Measurements from ENCODE around the gene TIFAB.

TIFAB gene

GRCh38 chr5:135481387-135481786, 29.2 kb upstream of the TIFAB start:
- DNase-seq: no peak

- no peak for DNase-seq
These were observed 28.4 kb upstream of the TIFAB start for GRCh38 chr5:135480511-135480910.

GRCh38 chr5:135478938-135479337, 26.8 kb upstream of the TIFAB start:
- DNase-seq: no peak

- no peak for DNase-seq
These were observed 25.5 kb upstream of the TIFAB start for GRCh38 chr5:135477613-135478066.

GRCh38 chr5:135476615-135477581, 24.7 kb upstream of the TIFAB start:
- no peak for DNase-seq

- DNase-seq: no peak
These were observed 22.0 kb upstream of the TIFAB start for GRCh38 chr5:135473956-135474670.

- DNase-seq: no peak
These were observed 20.0 kb upstream of the TIFAB start for GRCh38 chr5:135472141-135472540.

GRCh38 chr5:135471726-135472125, 19.6 kb upstream of the TIFAB start:
- DNase-seq: no peak

- DNase-seq: no peak
These were observed 17.8 kb upstream of the TIFAB start for GRCh38 chr5:135469911-135470310.

GRCh38 chr5:135468541-135468940, 16.4 kb upstream of the TIFAB start:
- no peak for DNase-seq

GRCh38 chr5:135467871-135468485, 15.8 kb upstream of the TIFAB start:
- DNase-seq: no peak

GRCh38 chr5:135467051-135467625, 15.0 kb upstream of the TIFAB start:
- no peak for DNase-seq

- DNase-seq: peak; percentile 66
These were observed 14.3 kb upstream of the TIFAB start for GRCh38 chr5:135466178-135467050.

- DNase-seq: no peak
These were observed 13.4 kb upstream of the TIFAB start for GRCh38 chr5:135465391-135466122.

- peak; percentile 24 for DNase-seq
These were observed 10.2 kb upstream of the TIFAB start for GRCh38 chr5:135462304-135462703.

- DNase-seq: no peak
These were observed 9.5 kb upstream of the TIFAB start for GRCh38 chr5:135461481-135462151.

- DNase-seq: no peak
These were observed 8.3 kb upstream of the TIFAB start for GRCh38 chr5:135460246-135461033.

- DNase-seq: no peak
These were observed 6.8 kb upstream of the TIFAB start for GRCh38 chr5:135458921-135459331.

GRCh38 chr5:135458356-135458755, 6.2 kb upstream of the TIFAB start:
- DNase-seq: no peak
